CD4-positive, alpha-beta T cell (primary cell): Measurements from ENCODE around the gene CDH16. TPM values are rescaled to one million over a fixed set of nuclear protein-coding genes. Genes with fewer than 3 reads are reported as not detected.

Source experiments
- ATAC-seq: fragments of 200-7000 bp; cut with Tn5 transposase; one replicate; pipeline ENCODE4 v1.10.0; 2022; ENCODE audit warnings: mild to moderate bottlenecking; ENCODE audit not compliant: poor library complexity
- CTCF ChIA-PET: fragments of 350-600 bp; sonication (Branson Sonifier 250); formaldehyde crosslinking; loops from one replicate; lab custom pipeline; 2021; ENCODE audit warnings: antibody characterized with exemption, inconsistent platforms; lab: Charles Lee
- POLR2A ChIA-PET: fragments of 350-600 bp; sonication (Branson Sonifier 250); formaldehyde crosslinking; loops from one replicate; lab custom pipeline; 2021; ENCODE audit warnings: antibody characterized with exemption, inconsistent platforms; lab: Charles Lee
- DNase-seq, 14 experiments: peaks; one replicate each; pipeline ENCODE4 v3.0.0-alpha.2; 2013 to 2020; ENCODE audit warnings: mixed read lengths in 2 of 14
- H3K27ac ChIP-seq, 2 donors: one replicate each; pipeline versions ENCODE4 v1.5.1 to v1.7.0; 2013; ENCODE audit warnings: low read length in 2 of 2, low read depth in 1 of 2, mild to moderate bottlenecking in 1 of 2
- H3K27me3 ChIP-seq, 2 experiments: 1 replicate in 1 of 2; 2 replicates in 1 of 2; pipeline versions ENCODE4 v1.6.1 to v1.7.0; 2013; ENCODE audit warnings: low read length in 2 of 2, control low read depth in 1 of 2, mild to moderate bottlenecking in 1 of 2, moderate library complexity in 1 of 2; ENCODE audit not compliant: insufficient read depth in 2 of 2, control insufficient read depth in 1 of 2
- H3K36me3 ChIP-seq: one replicate; pipeline ENCODE4 v1.6.1; 2013; ENCODE audit warnings: low read length, control low read depth; ENCODE audit not compliant: insufficient read depth
- H3K4me1 ChIP-seq: one replicate; pipeline ENCODE4 v1.6.1; 2013; ENCODE audit warnings: low read length, control low read depth; ENCODE audit not compliant: insufficient read depth
- H3K4me3 ChIP-seq: one replicate; pipeline ENCODE4 v1.5.1; 2013; ENCODE audit warnings: mild to moderate bottlenecking, low read length, moderate library complexity
- H3K9me3 ChIP-seq, 2 experiments: 1 replicate in 1 of 2; 2 replicates in 1 of 2; pipeline versions ENCODE4 v1.6.1 to v1.7.0; 2013; ENCODE audit warnings: low read length in 2 of 2, mild to moderate bottlenecking in 2 of 2, control low read depth in 1 of 2, moderate library complexity in 1 of 2; ENCODE audit not compliant: control insufficient read depth in 1 of 2, insufficient read depth in 1 of 2
- H3K27ac Mint-ChIP-seq: one replicate; pipeline ENCODE4 v1.8.0; 2020; ENCODE audit warnings: mixed read lengths
- H3K27me3 Mint-ChIP-seq: one replicate; pipeline ENCODE4 v1.8.0; 2021; ENCODE audit warnings: mixed read lengths
- H3K36me3 Mint-ChIP-seq: one replicate; pipeline ENCODE4 v1.8.0; 2021; ENCODE audit warnings: low read depth, mixed read lengths
- H3K4me1 Mint-ChIP-seq: one replicate; pipeline ENCODE4 v1.8.0; 2021; ENCODE audit warnings: low read depth, mixed read lengths
- H3K4me3 Mint-ChIP-seq: one replicate; pipeline ENCODE4 v1.8.0; 2020; ENCODE audit warnings: mild to moderate bottlenecking, mixed read lengths
- H3K9me3 Mint-ChIP-seq: one replicate; pipeline ENCODE4 v1.8.0; 2020; ENCODE audit warnings: mixed read lengths
- intact Hi-C, 2 experiments: fragments of 100-400 bp; cut with DNase I in 1 of 2; cut with micrococcal nuclease in 1 of 2; formaldehyde crosslinking; loops; one replicate each; pipeline versions ENCODE4 v1.15.1 to v1.9.0; 2023 to 2025; cut with DNase I, micrococcal nuclease
- total RNA-seq, 174 experiments: library from RNA in 2 of 174; stranded (reverse) in 2 of 174; gene quantifications; one replicate each; pipeline ENCODE4 v1.2.3 and lab custom pipeline; 2021 to 2026
- TF ChIP-seq, protein P1 (sequence below): fragments of 200-600 bp; IDR thresholded peaks from one replicate; pipeline ENCODE4 v1.8.0; 2022; ENCODE audit warnings: antibody characterized with exemption, mild to moderate bottlenecking

The CDH16 gene
- total RNA-seq, 2 experiments from 2014 or later, result not detected

DNA sequence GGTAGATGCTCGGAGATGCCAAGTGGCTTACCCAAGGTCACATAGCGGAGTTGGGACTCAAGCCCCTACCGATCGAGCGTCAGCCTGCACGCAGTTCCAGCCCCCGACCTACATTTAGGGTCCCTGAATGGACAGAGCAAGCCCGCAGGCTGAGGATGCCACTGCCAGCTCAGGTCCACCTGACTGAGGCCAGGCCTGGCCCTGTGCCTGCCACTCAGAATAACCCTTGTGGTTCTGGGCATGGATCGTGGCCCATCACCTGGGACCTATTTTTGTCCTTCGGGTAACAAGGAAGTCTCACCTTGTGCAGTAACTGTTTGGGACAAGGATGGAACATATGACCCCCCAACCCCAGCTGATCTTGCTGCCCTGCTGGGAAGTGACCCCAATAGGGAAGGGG lies 17.1 kb downstream of the CDH16 start:
- Mint-ChIP-seq H3K27ac (no peak overlapping the region), H3K4me1 (peaks cover 12% of the 10 kb centered on the region), H3K36me3 (no peaks in the 10 kb centered on the region), H3K27me3 (no peaks in the 10 kb centered on the region), H3K4me3 (no peak overlapping the region), H3K9me3 (no peaks in the 10 kb centered on the region)
- no peaks in the 10 kb centered on the region for H3K36me3 ChIP-seq
- intact Hi-C loops, result no loop called here
- ChIA-PET POLR2A (no interaction called here), CTCF (no interaction called here)
- ATAC-seq (no peak), DNase-seq (no peak)
- H3K9me3 ChIP-seq, result no peaks in the 10 kb centered on the region
- H3K27me3 ChIP-seq, result no peaks in the 10 kb centered on the region
- no peak overlapping the region for H3K27ac ChIP-seq
- TF ChIP-seq, protein P1, sequence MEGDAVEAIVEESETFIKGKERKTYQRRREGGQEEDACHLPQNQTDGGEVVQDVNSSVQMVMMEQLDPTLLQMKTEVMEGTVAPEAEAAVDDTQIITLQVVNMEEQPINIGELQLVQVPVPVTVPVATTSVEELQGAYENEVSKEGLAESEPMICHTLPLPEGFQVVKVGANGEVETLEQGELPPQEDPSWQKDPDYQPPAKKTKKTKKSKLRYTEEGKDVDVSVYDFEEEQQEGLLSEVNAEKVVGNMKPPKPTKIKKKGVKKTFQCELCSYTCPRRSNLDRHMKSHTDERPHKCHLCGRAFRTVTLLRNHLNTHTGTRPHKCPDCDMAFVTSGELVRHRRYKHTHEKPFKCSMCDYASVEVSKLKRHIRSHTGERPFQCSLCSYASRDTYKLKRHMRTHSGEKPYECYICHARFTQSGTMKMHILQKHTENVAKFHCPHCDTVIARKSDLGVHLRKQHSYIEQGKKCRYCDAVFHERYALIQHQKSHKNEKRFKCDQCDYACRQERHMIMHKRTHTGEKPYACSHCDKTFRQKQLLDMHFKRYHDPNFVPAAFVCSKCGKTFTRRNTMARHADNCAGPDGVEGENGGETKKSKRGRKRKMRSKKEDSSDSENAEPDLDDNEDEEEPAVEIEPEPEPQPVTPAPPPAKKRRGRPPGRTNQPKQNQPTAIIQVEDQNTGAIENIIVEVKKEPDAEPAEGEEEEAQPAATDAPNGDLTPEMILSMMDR, result no peak
- H3K4me3 ChIP-seq, result no peak overlapping the region
- peaks cover 8% of the 10 kb centered on the region for H3K4me1 ChIP-seq

GRCh38 chr16:66900721-66901441 lies 17.8 kb downstream of the CDH16 start:
- no peak overlapping the region for H3K27ac Mint-ChIP-seq
- no peak for ATAC-seq

GRCh38 chr16:66899945-66900710 lies 18.6 kb downstream of the CDH16 start:
- H3K36me3 Mint-ChIP-seq, result no peaks in the 10 kb centered on the region
- H3K9me3 ChIP-seq, result no peaks in the 10 kb centered on the region
- no peak for DNase-seq
- H3K27ac Mint-ChIP-seq, result no peak overlapping the region
- no peaks in the 10 kb centered on the region for H3K9me3 Mint-ChIP-seq
- ATAC-seq, result no peak
- CTCF ChIA-PET, result no interaction called here
- no peaks in the 10 kb centered on the region for H3K27me3 ChIP-seq
- H3K27me3 Mint-ChIP-seq, result no peaks in the 10 kb centered on the region
- H3K27ac ChIP-seq, result no peak overlapping the region
- intact Hi-C loops, result loop anchor here in 1 of 2 experiments (5.0 kb wide), 1 partner anchor 52 kb away; no protein-coding TSS in a partner anchor
- TF ChIP-seq, protein P1, result no peak
- H3K4me1 Mint-ChIP-seq, result no peaks in the 10 kb centered on the region
- POLR2A ChIA-PET, result no interaction called here
- H3K4me3 Mint-ChIP-seq, result no peak overlapping the region
- no peaks in the 10 kb centered on the region for H3K36me3 ChIP-seq
- H3K4me3 ChIP-seq, result no peak overlapping the region
- H3K4me1 ChIP-seq, result peaks cover 3% of the 10 kb centered on the region

More at GRCh38 chr16:66900721-66901441, 17.8 kb downstream of the CDH16 start:
- intact Hi-C loops, result no loop called here
- no peak overlapping the region for H3K27ac ChIP-seq
- TF ChIP-seq, protein P1, result no peak
- no peaks in the 10 kb centered on the region for H3K27me3 Mint-ChIP-seq
- no peak for DNase-seq
- no peaks in the 10 kb centered on the region for H3K9me3 ChIP-seq
- H3K4me1 Mint-ChIP-seq, result peaks cover 4% of the 10 kb centered on the region
- no peaks in the 10 kb centered on the region for H3K36me3 Mint-ChIP-seq
- H3K36me3 ChIP-seq, result no peaks in the 10 kb centered on the region
- CTCF ChIA-PET, result no interaction called here
- POLR2A ChIA-PET, result no interaction called here
- H3K4me1 ChIP-seq, result peaks cover 5% of the 10 kb centered on the region
- no peaks in the 10 kb centered on the region for H3K9me3 Mint-ChIP-seq
- H3K4me3 Mint-ChIP-seq, result no peak overlapping the region
- H3K27me3 ChIP-seq, result no peaks in the 10 kb centered on the region
- H3K4me3 ChIP-seq, result no peak overlapping the region
